NCI-H69 (cell line): ENCODE measurements around the gene PCSK2.

Source experiments
- DNase-seq: peaks from one replicate; lab custom pipeline; 2025; lab: John Stamatoyannopoulos, UW

Gene PCSK2

GRCh38 chr20:17534077-17534476 is 307.2 kb downstream of the PCSK2 start:
- no peak for DNase-seq
